ENCODE measurements around the gene FEN1. TPM values are rescaled to one million over a fixed set of nuclear protein-coding genes. Genes with fewer than 3 reads are reported as not detected.

FEN1 gene
- total and polyA plus RNA-seq, 2 donors (not counting 1 experiment from before 2014, with no cell fraction given): 3.4 to 9.8 TPM

DNA sequence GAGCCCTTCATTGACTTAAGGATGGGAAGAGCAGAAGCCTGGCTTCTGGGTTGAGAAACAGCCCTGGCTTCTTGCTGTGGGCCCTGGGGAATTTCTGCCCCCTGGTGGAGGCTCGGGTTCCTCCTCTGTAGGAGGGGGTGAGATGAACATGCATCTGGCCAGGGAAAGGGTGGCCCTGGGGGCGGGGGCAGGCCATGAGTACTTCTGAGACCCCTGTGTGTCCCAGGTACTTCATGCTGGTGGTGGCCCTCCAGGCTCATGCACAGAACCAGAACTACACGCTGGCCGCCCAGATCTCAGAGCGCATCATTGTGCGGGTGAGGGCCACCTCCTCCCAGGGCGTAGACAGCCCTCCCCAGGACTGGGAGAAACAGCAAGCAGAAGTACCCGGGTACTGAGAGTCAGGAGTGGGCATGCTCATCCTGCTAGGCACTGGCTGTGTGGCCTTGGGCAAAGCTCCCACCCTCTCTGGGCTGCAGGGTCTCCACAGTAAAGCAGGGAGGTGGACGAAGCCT, 16.1 kb upstream of the FEN1 start:
- H3K4me3 ChIP-seq (ENCODE audit: control extremely low read depth in 1 of 5, extremely low read depth in 1 of 5, insufficient read depth in 1 of 5, low read depth in 2 of 5, low read length in 4 of 5): no peak overlapping the region
- intact Hi-C loops (cut with micrococcal nuclease): no loop called here
- POLR2A ChIA-PET: interaction anchor here (0.6 kb wide), 1 partner anchor 45 kb away, joined by 5 read pairs; no protein-coding TSS in a partner anchor
- peak overlapping the region; percentile 73 for H3K4me3 Mint-ChIP-seq
- H3K9ac ChIP-seq (ENCODE audit: low read length): peak overlapping the region; percentile 58
- peaks cover 0 to 8% (median 0%) of the 10 kb centered on the region in 4 experiments for H3K27me3 ChIP-seq (replicated peaks in 1 of 4; ENCODE audit: control extremely low read depth in 1 of 4, control insufficient read depth in 3 of 4, insufficient read depth in 4 of 4, low read length in 3 of 4)
- peak overlapping the region; percentile 88 for H3K4me2 ChIP-seq (replicated peaks; ENCODE audit: low read depth, low read length, poor library complexity, severe bottlenecking)
- H3K27ac Mint-ChIP-seq: no peak overlapping the region
- peak; percentile 56 for DNase-seq
- no peaks in the 10 kb centered on the region for H4K20me1 ChIP-seq (ENCODE audit: control insufficient read depth, insufficient read depth, low read length, poor library complexity, severe bottlenecking)
- H3K27me3 Mint-ChIP-seq: peaks cover 12% of the 10 kb centered on the region
- H3K79me2 ChIP-seq (ENCODE audit: control insufficient read depth, insufficient read depth, low read length): no peaks in the 10 kb centered on the region
- CTCF ChIA-PET: interaction anchor here (0.6 kb wide), 1 partner anchor 29 kb away, joined by 3 read pairs; no protein-coding TSS in a partner anchor
- no peaks in the 10 kb centered on the region for H3K9me3 ChIP-seq (ENCODE audit: control extremely low read depth in 1 of 3, control insufficient read depth in 2 of 3, insufficient read depth in 1 of 3, low read length in 2 of 3)
- WGBS (ENCODE audit: insufficient coverage): 68% methylated on average over 8 of the region's 9 CpGs
- peaks cover 17% of the 10 kb centered on the region for H3K4me1 Mint-ChIP-seq
- TF ChIP-seq EZH2 (IDR thresholded peaks at IDR 0.05; ENCODE audit: borderline replicate concordance, insufficient read depth, low read depth, low read length, poor library complexity, severe bottlenecking): no peak
- TF ChIP-seq, protein P1, sequence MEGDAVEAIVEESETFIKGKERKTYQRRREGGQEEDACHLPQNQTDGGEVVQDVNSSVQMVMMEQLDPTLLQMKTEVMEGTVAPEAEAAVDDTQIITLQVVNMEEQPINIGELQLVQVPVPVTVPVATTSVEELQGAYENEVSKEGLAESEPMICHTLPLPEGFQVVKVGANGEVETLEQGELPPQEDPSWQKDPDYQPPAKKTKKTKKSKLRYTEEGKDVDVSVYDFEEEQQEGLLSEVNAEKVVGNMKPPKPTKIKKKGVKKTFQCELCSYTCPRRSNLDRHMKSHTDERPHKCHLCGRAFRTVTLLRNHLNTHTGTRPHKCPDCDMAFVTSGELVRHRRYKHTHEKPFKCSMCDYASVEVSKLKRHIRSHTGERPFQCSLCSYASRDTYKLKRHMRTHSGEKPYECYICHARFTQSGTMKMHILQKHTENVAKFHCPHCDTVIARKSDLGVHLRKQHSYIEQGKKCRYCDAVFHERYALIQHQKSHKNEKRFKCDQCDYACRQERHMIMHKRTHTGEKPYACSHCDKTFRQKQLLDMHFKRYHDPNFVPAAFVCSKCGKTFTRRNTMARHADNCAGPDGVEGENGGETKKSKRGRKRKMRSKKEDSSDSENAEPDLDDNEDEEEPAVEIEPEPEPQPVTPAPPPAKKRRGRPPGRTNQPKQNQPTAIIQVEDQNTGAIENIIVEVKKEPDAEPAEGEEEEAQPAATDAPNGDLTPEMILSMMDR (IDR thresholded peaks at IDR 0.05): peak; percentile 71
- peaks cover 13 to 15% of the 10 kb centered on the region in 2 donors for H3K4me1 ChIP-seq (ENCODE audit: control insufficient read depth in 2 of 2, insufficient read depth in 2 of 2, low read length in 2 of 2)
- no peaks in the 10 kb centered on the region for H3K36me3 ChIP-seq (replicated peaks in 1 of 2; ENCODE audit: control extremely low read depth in 1 of 2, control insufficient read depth in 1 of 2, extremely low read depth in 1 of 2, insufficient read depth in 2 of 2, low read length in 1 of 2)
- peak overlapping the region; percentile 78 for H2AFZ ChIP-seq (ENCODE audit: insufficient read depth, low read depth, low read length, poor library complexity, severe bottlenecking)
- ATAC-seq (ENCODE audit: low read depth): peak; percentile 42
- no peaks in the 10 kb centered on the region for H3K9me3 Mint-ChIP-seq (ENCODE audit: insufficient read depth)
- no peak overlapping the region for H3K27ac ChIP-seq (ENCODE audit: low read length in 2 of 2)

Data from B cell (primary cell).